A549 (cell line): ENCODE data around the gene CTAG1B.

ENCODE experiments used
- CEBPB ChIP-seq, 2 experiments: fragments of >200 bp in 1 of 2; sonication (Bioruptor Twin) in 1 of 2; formaldehyde crosslinking in 1 of 2; IDR thresholded peaks; 2 replicates each; pipeline ENCODE4 v1.6.1; 2012 to 2016
- EP300 ChIP-seq, 2 experiments: fragments of >200 bp; sonication (Bioruptor Twin); formaldehyde crosslinking; IDR thresholded peaks; 2 replicates in 1 of 2; 3 replicates in 1 of 2; pipeline ENCODE4 v1.6.1; 2016 to 2017
- HOXA7 ChIP-seq: fragments of 250-450 bp; sonication (Bioruptor Pico); IDR thresholded peaks from 2 replicates; pipeline ENCODE4 v1.5.0; 2020; ENCODE audit warnings: mild to moderate bottlenecking, moderate library complexity
- HOXB13 ChIP-seq: fragments of 250-450 bp; sonication (Bioruptor Pico); IDR thresholded peaks from 2 replicates; pipeline ENCODE4 v1.5.0; 2020; ENCODE audit warnings: low read depth, mild to moderate bottlenecking, moderate library complexity
- MAFK ChIP-seq: fragments of 450-650 bp; IDR thresholded peaks from 2 replicates; pipeline ENCODE4 v1.6.1; 2014; ENCODE audit not compliant: partially characterized antibody
- POLR2A ChIP-seq: IDR thresholded peaks from 2 replicates; pipeline ENCODE4 v1.6.1; 2012; ENCODE audit warnings: mild to moderate bottlenecking, low read length
- RFX5 ChIP-seq: fragments of 450-650 bp; IDR thresholded peaks from 2 replicates; pipeline ENCODE4 v1.7.1; 2014; ENCODE audit warnings: antibody characterized with exemption, mild to moderate bottlenecking, moderate library complexity
- ZNF302 ChIP-seq: fragments of 250-450 bp; sonication (Bioruptor Pico); IDR thresholded peaks from 2 replicates; pipeline ENCODE4 v1.9.0; 2021; ENCODE audit warnings: inconsistent platforms, mild to moderate bottlenecking, moderate library complexity
- TF ChIP-seq, protein P1 (sequence below): fragments of >200 bp; sonication (Bioruptor Twin); formaldehyde crosslinking; IDR thresholded peaks from 3 replicates; pipeline ENCODE4 v1.5.1; 2016
- TF ChIP-seq, protein P2 (sequence below): fragments of 150-350 bp; IDR thresholded peaks from 2 replicates; pipeline ENCODE4 v1.6.1; 2014; ENCODE audit warnings: low read depth, mild to moderate bottlenecking, low read length

DNA sequence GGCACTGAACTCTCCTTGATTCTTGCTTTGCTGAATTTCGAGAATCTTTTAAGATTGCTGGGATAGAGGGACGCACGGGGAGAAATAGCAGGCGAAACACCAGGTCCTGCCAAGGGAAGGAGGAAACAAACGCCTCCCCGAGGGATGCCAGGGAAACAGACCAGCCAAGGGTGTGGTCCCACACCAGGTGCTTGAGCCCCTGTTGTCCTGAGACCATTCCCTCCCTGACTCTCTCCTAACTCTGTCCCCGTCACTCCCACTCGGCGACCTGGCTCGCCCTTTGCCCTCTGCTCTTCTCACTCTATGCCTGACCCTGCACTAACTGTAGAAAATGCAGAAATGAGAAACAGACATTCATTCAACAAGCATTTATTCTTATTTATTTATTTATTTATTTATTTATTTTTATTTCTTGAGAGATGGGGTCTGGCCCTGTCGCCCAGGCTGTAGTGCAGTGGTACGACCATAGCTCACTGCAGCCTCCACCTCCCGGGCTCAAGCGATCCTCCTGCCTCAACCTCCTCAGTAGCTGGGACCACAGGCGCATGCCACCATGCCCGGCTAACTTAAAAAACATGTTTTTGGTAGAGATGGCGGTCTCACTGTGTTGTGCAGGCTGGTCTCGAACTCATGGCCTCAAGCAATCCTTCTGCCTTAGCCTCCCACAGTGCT is 16.2 kb downstream of the CTAG1B start:
- TF ChIP-seq, protein P1, sequence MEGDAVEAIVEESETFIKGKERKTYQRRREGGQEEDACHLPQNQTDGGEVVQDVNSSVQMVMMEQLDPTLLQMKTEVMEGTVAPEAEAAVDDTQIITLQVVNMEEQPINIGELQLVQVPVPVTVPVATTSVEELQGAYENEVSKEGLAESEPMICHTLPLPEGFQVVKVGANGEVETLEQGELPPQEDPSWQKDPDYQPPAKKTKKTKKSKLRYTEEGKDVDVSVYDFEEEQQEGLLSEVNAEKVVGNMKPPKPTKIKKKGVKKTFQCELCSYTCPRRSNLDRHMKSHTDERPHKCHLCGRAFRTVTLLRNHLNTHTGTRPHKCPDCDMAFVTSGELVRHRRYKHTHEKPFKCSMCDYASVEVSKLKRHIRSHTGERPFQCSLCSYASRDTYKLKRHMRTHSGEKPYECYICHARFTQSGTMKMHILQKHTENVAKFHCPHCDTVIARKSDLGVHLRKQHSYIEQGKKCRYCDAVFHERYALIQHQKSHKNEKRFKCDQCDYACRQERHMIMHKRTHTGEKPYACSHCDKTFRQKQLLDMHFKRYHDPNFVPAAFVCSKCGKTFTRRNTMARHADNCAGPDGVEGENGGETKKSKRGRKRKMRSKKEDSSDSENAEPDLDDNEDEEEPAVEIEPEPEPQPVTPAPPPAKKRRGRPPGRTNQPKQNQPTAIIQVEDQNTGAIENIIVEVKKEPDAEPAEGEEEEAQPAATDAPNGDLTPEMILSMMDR = no peak
- TF ChIP-seq, protein P2, sequence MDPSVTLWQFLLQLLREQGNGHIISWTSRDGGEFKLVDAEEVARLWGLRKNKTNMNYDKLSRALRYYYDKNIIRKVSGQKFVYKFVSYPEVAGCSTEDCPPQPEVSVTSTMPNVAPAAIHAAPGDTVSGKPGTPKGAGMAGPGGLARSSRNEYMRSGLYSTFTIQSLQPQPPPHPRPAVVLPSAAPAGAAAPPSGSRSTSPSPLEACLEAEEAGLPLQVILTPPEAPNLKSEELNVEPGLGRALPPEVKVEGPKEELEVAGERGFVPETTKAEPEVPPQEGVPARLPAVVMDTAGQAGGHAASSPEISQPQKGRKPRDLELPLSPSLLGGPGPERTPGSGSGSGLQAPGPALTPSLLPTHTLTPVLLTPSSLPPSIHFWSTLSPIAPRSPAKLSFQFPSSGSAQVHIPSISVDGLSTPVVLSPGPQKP = no peak
- TF ChIP-seq POLR2A (no peak), CEBPB (IDR thresholded peaks at IDR 0.05) (no peak), EP300 (IDR thresholded peaks at IDR 0.05) (no peak), ZNF302 (CRISPR knock-in tag) (no peak), HOXB13 (CRISPR knock-in tag) (no peak), RFX5 (no peak), MAFK (no peak), HOXA7 (CRISPR knock-in tag) (no peak)
